SK-N-SH (cell line): ENCODE data around the gene AP4M1. TPM values are rescaled to one million over a fixed set of nuclear protein-coding genes. Genes with fewer than 3 reads are reported as not detected.

Experiments used
- CTCF ChIA-PET: fragments of 300-600, 350-600 bp; formaldehyde crosslinking; extraction: SDS; loops from one replicate; lab custom pipeline; 2021; lab: Yijun Ruan, JAX
- POLR2A ChIA-PET: fragments of 350-600 bp; sonication (Branson Sonifier 250); formaldehyde crosslinking; extraction: SDS; loops from one replicate; lab custom pipeline; 2020; ENCODE audit warnings: antibody characterized with exemption, inconsistent platforms; lab: Yijun Ruan, JAX
- DNase-seq: peaks from one replicate; pipeline ENCODE4 v3.0.0; 2012
- H2AFZ ChIP-seq: fragments of 200-600 bp; sonication (generic); 2 replicates; pipeline ENCODE4 v1.8.1; 2016; ENCODE audit warnings: antibody characterized with exemption, mild to moderate bottlenecking, low read depth
- H3F3A ChIP-seq: fragments of 200-600 bp; sonication (generic); replicated peaks from 2 replicates; pipeline ENCODE3; 2016; ENCODE audit warnings: antibody characterized with exemption, mild to moderate bottlenecking; ENCODE audit not compliant: insufficient read depth
- H3K27ac ChIP-seq, 2 experiments: fragments of 200-500 bp in 1 of 2; fragments of 200-600 bp in 1 of 2; sonication (Bioruptor generic) in 1 of 2; sonication (generic), shearing (Covaris generic) in 1 of 2; 2 replicates each; pipeline versions ENCODE4 v1.5.1 to v1.6.1; 2014 to 2016; ENCODE audit warnings: low read depth in 2 of 2, inconsistent platforms in 1 of 2, low read length in 1 of 2, mild to moderate bottlenecking in 1 of 2, mixed read lengths in 1 of 2
- H3K27me3 ChIP-seq: fragments of 200-600 bp; sonication (generic), shearing (Covaris generic); 2 replicates; pipeline ENCODE4 v1.6.1; 2016; ENCODE audit warnings: mixed run types; ENCODE audit not compliant: insufficient read depth
- H3K36me3 ChIP-seq, 2 experiments: fragments of 200-500 bp in 1 of 2; fragments of 200-600 bp in 1 of 2; sonication (Bioruptor generic) in 1 of 2; sonication (generic) in 1 of 2; replicated peaks in 1 of 2; 2 replicates each; pipeline versions ENCODE3 to v1.5.1; 2014 to 2016; ENCODE audit warnings: low read length in 1 of 2, mild to moderate bottlenecking in 1 of 2; ENCODE audit not compliant: insufficient read depth in 2 of 2, control insufficient read depth in 1 of 2
- H3K4me1 ChIP-seq, 2 experiments: fragments of 200-500 bp in 1 of 2; fragments of 200-600 bp in 1 of 2; sonication (Bioruptor generic) in 1 of 2; sonication (generic), shearing (Covaris generic) in 1 of 2; 2 replicates each; pipeline versions ENCODE4 v1.5.1 to v1.6.1; 2014 to 2016; ENCODE audit warnings: low read depth in 1 of 2, low read length in 1 of 2, mixed run types in 1 of 2; ENCODE audit not compliant: insufficient read depth in 2 of 2, control insufficient read depth in 1 of 2
- H3K4me2 ChIP-seq: fragments of 200-600 bp; sonication (generic), shearing (Covaris generic); 2 replicates; pipeline ENCODE4 v1.6.1; 2017; ENCODE audit warnings: mixed run types
- H3K4me3 ChIP-seq, 2 experiments: fragments of 200-500 bp in 1 of 2; fragments of 200-600 bp in 1 of 2; sonication (Bioruptor generic) in 1 of 2; sonication (generic), shearing (Covaris generic) in 1 of 2; 2 replicates each; pipeline versions ENCODE4 v1.5.1 to v1.8.1; 2014 to 2016; ENCODE audit warnings: low read depth in 2 of 2, inconsistent platforms in 1 of 2, low read length in 1 of 2, mild to moderate bottlenecking in 1 of 2, mixed read lengths in 1 of 2, moderate library complexity in 1 of 2
- H3K79me2 ChIP-seq: fragments of 200-600 bp; sonication (generic); 2 replicates; pipeline ENCODE4 v1.8.1; 2017; ENCODE audit warnings: mild to moderate bottlenecking; ENCODE audit not compliant: insufficient read depth
- H3K9ac ChIP-seq: fragments of 200-600 bp; sonication (generic); 2 replicates; pipeline ENCODE4 v1.6.1; 2017; ENCODE audit warnings: mixed run types
- H3K9me2 ChIP-seq: fragments of 200-600 bp; sonication (generic); 2 replicates; pipeline ENCODE4 v1.6.1; 2017; ENCODE audit warnings: mixed run types
- H3K9me3 ChIP-seq: fragments of 200-600 bp; sonication (generic); 2 replicates; pipeline ENCODE4 v1.6.1; 2017; ENCODE audit warnings: mixed run types, mild to moderate bottlenecking, moderate library complexity
- H4K20me1 ChIP-seq: fragments of 200-600 bp; sonication (generic); 2 replicates; pipeline ENCODE4 v1.6.1; 2017; ENCODE audit warnings: mild to moderate bottlenecking, mixed run types; ENCODE audit not compliant: insufficient read depth
- CHD2 ChIP-seq: fragments of 150-350 bp; IDR thresholded peaks from 2 replicates; pipeline ENCODE4 v1.6.1; 2018; ENCODE audit warnings: low read length; ENCODE audit not compliant: partially characterized antibody
- CTCF ChIP-seq: fragments of 200-600 bp; sonication (generic); IDR thresholded peaks from 2 replicates; pipeline ENCODE4 v1.6.1; 2017; ENCODE audit warnings: antibody characterized with exemption, mild to moderate bottlenecking, moderate library complexity
- FOSL2 ChIP-seq: IDR thresholded peaks from 2 replicates; pipeline ENCODE4 v1.4.0; 2012; ENCODE audit warnings: low read depth, mild to moderate bottlenecking, moderate library complexity, borderline replicate concordance
- FOXJ3 ChIP-seq: sonication (generic); formaldehyde crosslinking; IDR thresholded peaks from 2 replicates; pipeline ENCODE4 v1.5.1; 2020; ENCODE audit warnings: mild to moderate bottlenecking, missing genetic modification reagents
- FOXM1 ChIP-seq: IDR thresholded peaks from 2 replicates; pipeline ENCODE4 v1.4.0; 2012; ENCODE audit warnings: low read depth, mild to moderate bottlenecking
- GABPA ChIP-seq: IDR thresholded peaks from 2 replicates; pipeline ENCODE4 v1.4.0; 2012; ENCODE audit warnings: low read depth, mild to moderate bottlenecking
- GATA2 ChIP-seq: sonication (generic); formaldehyde crosslinking; IDR thresholded peaks from 2 replicates; pipeline ENCODE4 v1.5.0; 2020; ENCODE audit warnings: mild to moderate bottlenecking, missing genetic modification reagents
- JUND ChIP-seq: IDR thresholded peaks from 2 replicates; pipeline ENCODE4 v1.4.0; 2012
- MEF2A ChIP-seq: IDR thresholded peaks from 2 replicates; pipeline ENCODE4 v1.4.0; 2012; ENCODE audit warnings: low read depth, borderline replicate concordance
- NFIC ChIP-seq: IDR thresholded peaks from 2 replicates; pipeline ENCODE4 v1.4.0; 2012; ENCODE audit warnings: borderline replicate concordance
- NRF1 ChIP-seq: IDR thresholded peaks from 2 replicates; pipeline ENCODE4 v1.6.1; 2012; ENCODE audit warnings: low read depth, mild to moderate bottlenecking, low read length
- RAD21 ChIP-seq: IDR thresholded peaks from 2 replicates; pipeline ENCODE4 v1.6.1; 2012; ENCODE audit warnings: mild to moderate bottlenecking, low read length
- REST ChIP-seq: IDR thresholded peaks from 2 replicates; pipeline ENCODE4 v1.6.1; 2012; ENCODE audit warnings: mild to moderate bottlenecking, low read depth, low read length, moderate library complexity
- RFX5 ChIP-seq: IDR thresholded peaks from 2 replicates; pipeline ENCODE4 v1.6.1; 2012; ENCODE audit warnings: mild to moderate bottlenecking, improper control_type of control experiment, low read length
- RXRA ChIP-seq: IDR thresholded peaks from 2 replicates; pipeline ENCODE4 v1.4.0; 2012; ENCODE audit warnings: low read depth, mild to moderate bottlenecking, borderline replicate concordance
- SMC3 ChIP-seq: IDR thresholded peaks from 2 replicates; pipeline ENCODE4 v1.6.1; 2012; ENCODE audit warnings: low read depth, low read length, improper control_type of control experiment
- YY1 ChIP-seq: IDR thresholded peaks from 2 replicates; pipeline ENCODE4 v1.4.0; 2012; ENCODE audit warnings: low read depth, mild to moderate bottlenecking
- WGBS: methylation state at CpG from one replicate; pipeline ENCODE4 v1.1.6; 2017; ENCODE audit warnings: low lambda C conversion rate; 5-methylcytosine and 5-hydroxymethylcytosine counted together
- polyA plus RNA-seq, 3 experiments: library from polyadenylated mRNA; depleted of rRNA; stranded (reverse); fragments of >200 nt; gene quantifications; 2 replicates each; pipeline ENCODE4 v1.2.3, GENCODE V29; 2012
- TF ChIP-seq, protein P1 (sequence below): IDR thresholded peaks from 2 replicates; pipeline ENCODE4 v1.4.0; 2012; ENCODE audit warnings: low read depth

Gene AP4M1
- polyA plus RNA-seq, 1 of the 3 experiments (the other 2 are of a cell fraction), result 35.0 TPM

GRCh38 chr7:100089458-100090196, 11.8 kb upstream of the AP4M1 start:
- H3K4me3 ChIP-seq, result peak overlapping the region; percentile 71 to 87
- H3K27me3 ChIP-seq, result no peaks in the 10 kb centered on the region
- 8% methylated on average over 7 of the region's 7 CpGs for WGBS
- H3K9ac ChIP-seq, result peak overlapping the region; percentile 87
- H3K4me2 ChIP-seq, result peak overlapping the region; percentile 93
- H3K79me2 ChIP-seq, result peaks cover 58% of the 10 kb centered on the region
- H4K20me1 ChIP-seq, result no peaks in the 10 kb centered on the region
- peak overlapping the region; percentile 84 to 98 for H3K27ac ChIP-seq
- no peak for DNase-seq
- H3K9me3 ChIP-seq, result no peaks in the 10 kb centered on the region
- ChIA-PET POLR2A (interaction anchor here (7.5 kb wide), 1 partner anchor 11 kb away, joined by 98 read pairs; the partner anchor contains the start of genes AP4M1 and MCM7), CTCF (interaction anchor here (0.8 to 1.2 kb wide), 3 partner anchors 9 to 45 kb away, joined by 3 to 4 read pairs (median 3); partner anchors contain the start of gene AP4M1)
- no peak for TF ChIP-seq NRF1
- 0 out of 2 replicates have a peak, but pooled peaks have one; percentile 4 for TF ChIP-seq FOSL2
- no peak for TF ChIP-seq CHD2
- no peak for TF ChIP-seq RFX5
- no peak for TF ChIP-seq MEF2A
- TF ChIP-seq RXRA, result no peak
- H3K36me3 ChIP-seq, result peaks cover 38 to 45% of the 10 kb centered on the region in 2 experiments
- H2AFZ ChIP-seq, result peak overlapping the region; percentile 64; the same call in 1 of the 2 replicates
- H3K9me2 ChIP-seq, result no peaks in the 10 kb centered on the region
- H3F3A ChIP-seq, result peaks cover 80% of the 10 kb centered on the region
- H3K4me1 ChIP-seq, result peaks cover 32 to 33% of the 10 kb centered on the region in 2 experiments

DNA sequence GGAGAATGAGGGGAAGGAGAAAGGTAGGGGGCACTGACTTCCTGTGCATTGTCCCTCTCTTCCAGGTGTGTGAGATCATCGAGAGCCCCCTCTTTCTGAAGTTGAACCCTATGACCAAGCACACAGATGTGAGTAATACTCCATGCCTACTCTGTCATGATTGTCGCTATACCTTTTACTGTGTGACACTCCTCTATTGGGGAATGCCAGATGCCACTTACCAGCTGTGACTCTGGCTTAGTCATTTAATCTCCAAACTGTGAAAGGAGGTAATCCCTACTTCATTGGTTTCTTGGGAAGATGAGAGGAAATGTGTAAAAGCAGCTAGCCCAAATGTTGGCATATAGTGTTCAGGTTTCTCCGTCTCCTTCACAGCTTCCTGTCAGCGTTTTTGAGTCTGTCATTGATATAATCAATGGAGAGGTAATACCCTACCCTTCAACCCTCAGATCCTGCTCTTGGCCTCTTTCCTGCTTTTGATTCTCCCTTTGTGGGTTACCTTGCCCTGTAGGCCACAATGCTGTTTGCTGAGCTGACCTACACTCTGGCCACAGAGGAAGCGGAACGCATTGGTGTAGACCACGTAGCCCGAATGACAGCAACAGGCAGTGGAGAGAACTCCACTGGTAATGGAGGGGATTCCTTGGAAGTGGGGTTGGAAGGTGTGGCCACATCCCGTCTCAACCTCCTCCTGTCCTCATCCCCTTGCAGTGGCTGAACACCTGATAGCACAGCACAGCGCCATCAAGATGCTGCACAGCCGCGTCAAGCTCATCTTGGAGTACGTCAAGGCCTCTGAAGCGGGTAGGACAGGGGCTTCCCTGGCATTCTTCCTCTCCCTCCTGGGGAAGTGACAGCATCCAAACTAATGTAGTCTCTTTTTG, 10.7 kb upstream of the AP4M1 start:
- Histone ChIP-seq H3K9me2 (no peaks in the 10 kb centered on the region), H3K4me3 (no peak overlapping the region), H4K20me1 (no peaks in the 10 kb centered on the region), H3K9me3 (no peaks in the 10 kb centered on the region), H2AFZ (no peak overlapping the region), H3K4me2 (peak overlapping the region; percentile 93; the same call in 1 of the 2 replicates), H3K36me3 (peaks cover 49 to 56% of the 10 kb centered on the region in 2 experiments), H3F3A (peaks cover 90% of the 10 kb centered on the region), H3K4me1 (peaks cover 33 to 40% of the 10 kb centered on the region in 2 experiments), H3K27ac (peak overlapping the region; percentile 2 to 98; a peak in 2 of 4 replicates), H3K79me2 (peaks cover 70% of the 10 kb centered on the region), H3K9ac (no peak overlapping the region; the same call in 1 of the 2 replicates), H3K27me3 (no peaks in the 10 kb centered on the region)
- WGBS, result 92% methylated on average over 13 of the region's 14 CpGs
- TF ChIP-seq NFIC (no peak), CTCF (no peak), NRF1 (no peak), YY1 (no peak), RXRA (no peak), REST (no peak), JUND (no peak), RAD21 (no peak), FOXJ3 (no peak), GATA2 (no peak), SMC3 (no peak), GABPA (no peak), FOXM1 (no peak)
- TF ChIP-seq, protein P1, sequence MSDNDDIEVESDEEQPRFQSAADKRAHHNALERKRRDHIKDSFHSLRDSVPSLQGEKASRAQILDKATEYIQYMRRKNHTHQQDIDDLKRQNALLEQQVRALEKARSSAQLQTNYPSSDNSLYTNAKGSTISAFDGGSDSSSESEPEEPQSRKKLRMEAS, result no peak
- POLR2A ChIA-PET, result interaction anchor here (7.5 kb wide), 1 partner anchor 10 kb away, joined by 98 read pairs; the partner anchor contains the start of genes AP4M1 and MCM7
- CTCF ChIA-PET, result interaction anchor here (1.0 kb wide), 1 partner anchor 9 kb away, joined by 3 read pairs; no protein-coding TSS in a partner anchor
- DNase-seq, result peak; percentile 30
